BJ (cell line): ENCODE measurements around the gene ATP13A5. TPM values are rescaled to one million over a fixed set of nuclear protein-coding genes. Genes with fewer than 3 reads are reported as not detected.

Source experiments
- CTCF ChIA-PET: fragments of 350-600 bp; formaldehyde crosslinking; extraction: SDS; loops from one replicate; lab custom pipeline; 2021; ENCODE audit warnings: antibody characterized with exemption, inconsistent platforms; lab: Yijun Ruan, JAX
- POLR2A ChIA-PET: fragments of 300-600 bp; sonication (Branson Sonifier 250); formaldehyde crosslinking; extraction: SDS; loops from one replicate; lab custom pipeline; 2021; ENCODE audit warnings: antibody characterized with exemption; lab: Charles Lee
- DNase-seq: peaks from one replicate; pipeline ENCODE4 v3.0.0-alpha.2; 2011; ENCODE audit warnings: low read depth
- H3K27me3 ChIP-seq: 2 replicates; pipeline ENCODE4 v1.6.0; 2011; ENCODE audit warnings: low read length; ENCODE audit not compliant: control insufficient read depth, insufficient read depth
- H3K36me3 ChIP-seq: 2 replicates; pipeline ENCODE4 v1.5.1; 2011; ENCODE audit warnings: low read length; ENCODE audit not compliant: control insufficient read depth, insufficient read depth
- H3K4me3 ChIP-seq: 2 replicates; pipeline ENCODE4 v1.5.1; 2011; ENCODE audit warnings: low read depth, mild to moderate bottlenecking, control low read depth, low read length
- polyA plus RNA-seq: library from polyadenylated mRNA; depleted of rRNA; stranded (reverse); fragments of >200 nt; gene quantifications from 2 replicates; pipeline ENCODE4 v1.2.3, GENCODE V29; 2011
- TF ChIP-seq, protein P1 (sequence below): IDR thresholded peaks from 2 replicates; pipeline ENCODE4 v1.5.1; 2011; ENCODE audit warnings: low read depth, mild to moderate bottlenecking, control low read depth, inconsistent platforms, low read length, moderate library complexity; ENCODE audit not compliant: insufficient read depth

ATP13A5 gene
- polyA plus RNA-seq, 1 experiment, result not detected

DNA sequence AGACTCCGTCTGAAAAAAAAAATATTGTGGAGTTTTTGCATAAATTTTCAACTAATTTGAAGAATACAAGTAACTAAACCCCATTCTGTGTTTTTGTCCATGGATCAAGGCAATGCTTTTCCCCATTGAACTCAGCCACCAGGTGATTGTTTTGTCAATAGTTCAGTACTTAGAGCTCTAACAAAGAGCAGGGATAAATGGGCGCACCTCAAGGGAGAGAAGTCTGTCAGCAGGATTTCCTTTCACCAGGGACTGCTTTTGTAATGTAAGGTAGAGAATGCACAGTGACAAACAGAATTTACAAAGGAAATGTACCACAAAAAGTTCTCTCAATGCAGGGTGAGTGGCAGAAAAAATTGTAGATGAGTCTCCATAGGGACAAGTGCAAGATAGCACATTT is 10.8 kb upstream of the ATP13A5 start:
- Histone ChIP-seq H3K4me3 (no peak overlapping the region), H3K36me3 (no peaks in the 10 kb centered on the region), H3K27me3 (no peaks in the 10 kb centered on the region)
- DNase-seq, result no peak
- TF ChIP-seq, protein P1, sequence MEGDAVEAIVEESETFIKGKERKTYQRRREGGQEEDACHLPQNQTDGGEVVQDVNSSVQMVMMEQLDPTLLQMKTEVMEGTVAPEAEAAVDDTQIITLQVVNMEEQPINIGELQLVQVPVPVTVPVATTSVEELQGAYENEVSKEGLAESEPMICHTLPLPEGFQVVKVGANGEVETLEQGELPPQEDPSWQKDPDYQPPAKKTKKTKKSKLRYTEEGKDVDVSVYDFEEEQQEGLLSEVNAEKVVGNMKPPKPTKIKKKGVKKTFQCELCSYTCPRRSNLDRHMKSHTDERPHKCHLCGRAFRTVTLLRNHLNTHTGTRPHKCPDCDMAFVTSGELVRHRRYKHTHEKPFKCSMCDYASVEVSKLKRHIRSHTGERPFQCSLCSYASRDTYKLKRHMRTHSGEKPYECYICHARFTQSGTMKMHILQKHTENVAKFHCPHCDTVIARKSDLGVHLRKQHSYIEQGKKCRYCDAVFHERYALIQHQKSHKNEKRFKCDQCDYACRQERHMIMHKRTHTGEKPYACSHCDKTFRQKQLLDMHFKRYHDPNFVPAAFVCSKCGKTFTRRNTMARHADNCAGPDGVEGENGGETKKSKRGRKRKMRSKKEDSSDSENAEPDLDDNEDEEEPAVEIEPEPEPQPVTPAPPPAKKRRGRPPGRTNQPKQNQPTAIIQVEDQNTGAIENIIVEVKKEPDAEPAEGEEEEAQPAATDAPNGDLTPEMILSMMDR, result no peak
- ChIA-PET CTCF (no interaction called here), POLR2A (no interaction called here)

DNA sequence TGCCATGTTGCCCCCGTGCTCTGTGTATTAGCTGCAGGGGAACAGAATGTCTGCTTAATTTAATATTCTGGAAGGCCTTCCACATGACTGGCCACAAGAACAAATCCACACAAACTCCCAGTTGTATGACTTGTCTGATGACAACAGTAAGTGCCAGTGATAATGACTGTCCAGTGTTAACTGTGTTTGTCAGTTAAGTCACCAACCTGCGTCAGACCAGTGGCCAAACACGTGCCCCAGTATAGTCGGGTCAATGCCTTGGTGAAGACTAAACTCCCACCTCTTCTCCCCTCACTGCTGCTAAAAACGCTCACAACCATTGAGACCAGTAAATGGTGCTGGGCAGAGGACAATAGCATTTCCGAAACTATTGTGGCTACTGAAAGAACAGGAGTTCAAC is 9.8 kb upstream of the ATP13A5 start:
- POLR2A ChIA-PET, result no interaction called here
- Histone ChIP-seq H3K36me3 (no peaks in the 10 kb centered on the region), H3K4me3 (no peak overlapping the region), H3K27me3 (no peaks in the 10 kb centered on the region)
- CTCF ChIA-PET, result no interaction called here
- no peak for DNase-seq
- TF ChIP-seq, protein P1, result no peak

DNA sequence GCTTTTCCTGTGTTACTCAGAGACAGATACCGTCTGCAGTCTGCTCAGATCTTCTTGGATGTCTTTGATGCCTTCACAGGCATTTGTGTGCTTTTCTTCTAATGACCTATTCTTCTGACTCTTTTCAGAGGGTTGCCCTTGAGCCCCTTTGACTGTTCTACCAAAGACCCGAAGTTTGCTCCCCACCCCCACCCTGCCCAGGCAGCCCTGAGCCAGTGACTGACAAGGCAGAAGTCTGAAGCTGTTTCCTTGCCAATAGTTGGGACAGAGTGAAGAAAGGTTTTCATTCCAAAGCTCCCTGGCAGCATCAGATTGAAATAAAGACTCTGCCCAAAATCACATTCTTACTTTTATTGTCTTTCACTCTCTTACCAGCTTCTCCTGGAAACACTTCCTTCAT is 9.0 kb upstream of the ATP13A5 start:
- CTCF ChIA-PET, result no interaction called here
- Histone ChIP-seq H3K27me3 (no peaks in the 10 kb centered on the region), H3K36me3 (no peaks in the 10 kb centered on the region), H3K4me3 (no peak overlapping the region)
- DNase-seq, result no peak
- TF ChIP-seq, protein P1, result no peak
- POLR2A ChIA-PET, result no interaction called here

- POLR2A ChIA-PET, result no interaction called here
- CTCF ChIA-PET, result no interaction called here
- Histone ChIP-seq H3K4me3 (no peak overlapping the region), H3K27me3 (no peaks in the 10 kb centered on the region), H3K36me3 (no peaks in the 10 kb centered on the region)
- TF ChIP-seq, protein P1, result no peak
- DNase-seq, result no peak
Measured at GRCh38 chr3:193377591-193377990, 962 bp downstream of the ATP13A5 start.

- DNase-seq, result no peak
- POLR2A ChIA-PET, result no interaction called here
- CTCF ChIA-PET, result no interaction called here
- TF ChIP-seq, protein P1, result no peak
- Histone ChIP-seq H3K4me3 (no peak overlapping the region), H3K36me3 (no peaks in the 10 kb centered on the region), H3K27me3 (no peaks in the 10 kb centered on the region)
Measured at GRCh38 chr3:193375614-193376013, 2.9 kb downstream of the ATP13A5 start.
